SK-N-SH (cell line): ENCODE measurements around the gene IGF2BP2.

Experiments used
- FOSL2 ChIP-seq: IDR thresholded peaks from 2 replicates; pipeline ENCODE4 v1.4.0; 2012; ENCODE audit warnings: low read depth, mild to moderate bottlenecking, moderate library complexity, borderline replicate concordance
- FOXJ3 ChIP-seq: sonication (generic); formaldehyde crosslinking; IDR thresholded peaks from 2 replicates; pipeline ENCODE4 v1.5.1; 2020; ENCODE audit warnings: mild to moderate bottlenecking, missing genetic modification reagents
- JUND ChIP-seq: IDR thresholded peaks from 2 replicates; pipeline ENCODE4 v1.4.0; 2012
- NFIC ChIP-seq: IDR thresholded peaks from 2 replicates; pipeline ENCODE4 v1.4.0; 2012; ENCODE audit warnings: borderline replicate concordance
- POLR2AphosphoS5 ChIP-seq: IDR thresholded peaks from 2 replicates; pipeline ENCODE4 v1.6.1; 2012; ENCODE audit warnings: low read depth, low read length
- RAD21 ChIP-seq: IDR thresholded peaks from 2 replicates; pipeline ENCODE4 v1.6.1; 2012; ENCODE audit warnings: mild to moderate bottlenecking, low read length
- RCOR1 ChIP-seq: fragments of 150-350 bp; IDR thresholded peaks from 2 replicates; pipeline ENCODE4 v1.6.1; 2017; ENCODE audit warnings: antibody characterized with exemption, low read length
- RFX5 ChIP-seq: IDR thresholded peaks from 2 replicates; pipeline ENCODE4 v1.6.1; 2012; ENCODE audit warnings: mild to moderate bottlenecking, improper control_type of control experiment, low read length
- SMC3 ChIP-seq: IDR thresholded peaks from 2 replicates; pipeline ENCODE4 v1.6.1; 2012; ENCODE audit warnings: low read depth, low read length, improper control_type of control experiment
- TAF1 ChIP-seq: IDR thresholded peaks from 2 replicates; pipeline ENCODE4 v1.6.1; 2012; ENCODE audit warnings: low read depth, mild to moderate bottlenecking, low read length, moderate library complexity, borderline replicate concordance
- YY1 ChIP-seq: IDR thresholded peaks from 2 replicates; pipeline ENCODE4 v1.4.0; 2012; ENCODE audit warnings: low read depth, mild to moderate bottlenecking
- TF ChIP-seq, protein P1 (sequence below): fragments of 200-600 bp; sonication (generic); IDR thresholded peaks from 2 replicates; pipeline ENCODE4 v1.6.1; 2017; ENCODE audit warnings: antibody characterized with exemption, mild to moderate bottlenecking, moderate library complexity
- TF ChIP-seq, protein P2 (sequence below): IDR thresholded peaks from 2 replicates; pipeline ENCODE4; 2012

DNA sequence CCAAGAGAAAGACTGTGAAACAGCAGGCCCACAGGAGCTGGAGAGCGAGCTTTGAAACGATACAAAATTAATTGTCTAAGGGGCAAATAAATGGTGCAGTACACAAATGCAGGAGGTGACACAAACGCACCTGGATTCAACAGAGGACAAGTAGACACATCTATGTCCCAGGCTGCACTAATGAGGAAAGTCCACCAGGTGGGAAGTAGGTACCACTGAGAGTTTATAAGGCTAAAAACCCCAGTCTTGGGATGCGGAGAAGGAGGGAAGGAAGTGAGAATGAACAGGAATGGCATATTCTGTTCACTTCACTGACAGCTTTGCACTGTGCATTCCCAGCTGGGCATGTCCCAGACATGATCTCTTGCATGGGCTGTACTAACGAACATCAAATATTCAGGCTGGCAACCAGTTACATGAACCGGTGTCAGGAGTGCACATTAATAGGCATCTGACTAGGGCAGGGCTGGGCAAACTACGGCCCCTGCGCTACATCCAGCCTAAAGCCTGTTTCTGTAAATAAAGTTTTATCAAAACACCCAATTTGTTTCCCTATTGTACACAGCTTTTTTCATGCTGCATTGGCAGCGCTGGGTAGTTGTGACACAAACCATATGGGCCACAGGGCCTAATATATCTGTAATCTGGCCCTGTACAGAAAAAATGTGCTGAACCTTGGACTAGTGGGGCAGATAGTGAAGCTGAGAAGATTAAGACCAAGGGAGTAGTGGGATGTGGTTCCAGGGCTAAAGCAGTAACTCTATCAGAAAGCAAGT is 107.0 kb downstream of the IGF2BP2 start:
- TF ChIP-seq, protein P1, sequence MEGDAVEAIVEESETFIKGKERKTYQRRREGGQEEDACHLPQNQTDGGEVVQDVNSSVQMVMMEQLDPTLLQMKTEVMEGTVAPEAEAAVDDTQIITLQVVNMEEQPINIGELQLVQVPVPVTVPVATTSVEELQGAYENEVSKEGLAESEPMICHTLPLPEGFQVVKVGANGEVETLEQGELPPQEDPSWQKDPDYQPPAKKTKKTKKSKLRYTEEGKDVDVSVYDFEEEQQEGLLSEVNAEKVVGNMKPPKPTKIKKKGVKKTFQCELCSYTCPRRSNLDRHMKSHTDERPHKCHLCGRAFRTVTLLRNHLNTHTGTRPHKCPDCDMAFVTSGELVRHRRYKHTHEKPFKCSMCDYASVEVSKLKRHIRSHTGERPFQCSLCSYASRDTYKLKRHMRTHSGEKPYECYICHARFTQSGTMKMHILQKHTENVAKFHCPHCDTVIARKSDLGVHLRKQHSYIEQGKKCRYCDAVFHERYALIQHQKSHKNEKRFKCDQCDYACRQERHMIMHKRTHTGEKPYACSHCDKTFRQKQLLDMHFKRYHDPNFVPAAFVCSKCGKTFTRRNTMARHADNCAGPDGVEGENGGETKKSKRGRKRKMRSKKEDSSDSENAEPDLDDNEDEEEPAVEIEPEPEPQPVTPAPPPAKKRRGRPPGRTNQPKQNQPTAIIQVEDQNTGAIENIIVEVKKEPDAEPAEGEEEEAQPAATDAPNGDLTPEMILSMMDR = no peak
- no peak for TF ChIP-seq SMC3
- no peak for TF ChIP-seq YY1
- no peak for TF ChIP-seq RCOR1
- no peak for TF ChIP-seq FOXJ3 (CRISPR knock-in tag)
- no peak for TF ChIP-seq RFX5
- TF ChIP-seq TAF1 = no peak
- TF ChIP-seq JUND = no peak
- TF ChIP-seq, protein P2, sequence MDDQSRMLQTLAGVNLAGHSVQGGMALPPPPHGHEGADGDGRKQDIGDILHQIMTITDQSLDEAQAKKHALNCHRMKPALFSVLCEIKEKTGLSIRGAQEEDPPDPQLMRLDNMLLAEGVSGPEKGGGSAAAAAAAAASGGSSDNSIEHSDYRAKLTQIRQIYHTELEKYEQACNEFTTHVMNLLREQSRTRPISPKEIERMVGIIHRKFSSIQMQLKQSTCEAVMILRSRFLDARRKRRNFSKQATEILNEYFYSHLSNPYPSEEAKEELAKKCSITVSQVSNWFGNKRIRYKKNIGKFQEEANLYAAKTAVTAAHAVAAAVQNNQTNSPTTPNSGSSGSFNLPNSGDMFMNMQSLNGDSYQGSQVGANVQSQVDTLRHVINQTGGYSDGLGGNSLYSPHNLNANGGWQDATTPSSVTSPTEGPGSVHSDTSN = no peak
- no peak for TF ChIP-seq POLR2AphosphoS5
- TF ChIP-seq RAD21 = no peak
- TF ChIP-seq NFIC = no peak
- no peak for TF ChIP-seq FOSL2
